ENCODE measurements around the gene TMEM253.

DNA sequence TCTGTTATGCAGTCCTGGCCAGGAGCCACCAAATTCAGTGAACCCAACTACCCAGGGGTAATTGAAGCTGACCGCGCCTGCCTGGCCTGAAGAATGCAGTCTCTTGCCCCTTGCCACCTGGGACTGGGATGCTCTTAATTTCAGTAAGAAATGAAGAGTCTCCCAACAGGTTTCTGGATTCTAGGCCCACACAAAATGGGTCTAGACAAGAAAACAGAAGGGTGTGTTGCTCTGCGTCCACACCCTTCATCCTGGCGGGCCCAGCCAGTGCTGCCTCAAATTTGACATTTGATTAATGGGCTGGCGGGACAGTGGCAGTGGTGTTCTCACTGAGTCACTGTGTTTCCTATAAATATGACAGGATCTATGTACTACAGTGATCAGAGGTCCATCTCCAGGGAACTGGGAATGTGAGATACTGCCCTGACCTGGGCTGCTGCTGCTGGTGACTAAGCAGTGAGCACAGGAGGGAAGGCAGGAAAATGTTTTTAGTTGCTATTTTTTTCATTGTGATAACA is 6.5 kb downstream of the TMEM253 start:
- TF ChIP-seq BHLHE40 (IDR thresholded peaks at IDR 0.05; ENCODE audit: borderline replicate concordance) (no peak), SUZ12 (IDR thresholded peaks at IDR 0.05) (no peak)

Measured in HEK293T (cell line).